CD4-positive, alpha-beta T cell treated with Interferon alpha-2 for 1 hour (primary cell): ENCODE measurements around the gene PRKCD.

Experiments
- DNase-seq, 2 donors: peaks; one replicate each; pipeline ENCODE4 v3.0.0-alpha.2; 2020 to 2022

PRKCD gene

GRCh38 chr3:53221827-53222182, 60.8 kb downstream of the PRKCD start:
- DNase-seq, result no peak

GRCh38 chr3:53222183-53222901, 61.3 kb downstream of the PRKCD start:
- DNase-seq, result no peak

GRCh38 chr3:53223025-53223424, 62.0 kb downstream of the PRKCD start:
- no peak for DNase-seq

DNA sequence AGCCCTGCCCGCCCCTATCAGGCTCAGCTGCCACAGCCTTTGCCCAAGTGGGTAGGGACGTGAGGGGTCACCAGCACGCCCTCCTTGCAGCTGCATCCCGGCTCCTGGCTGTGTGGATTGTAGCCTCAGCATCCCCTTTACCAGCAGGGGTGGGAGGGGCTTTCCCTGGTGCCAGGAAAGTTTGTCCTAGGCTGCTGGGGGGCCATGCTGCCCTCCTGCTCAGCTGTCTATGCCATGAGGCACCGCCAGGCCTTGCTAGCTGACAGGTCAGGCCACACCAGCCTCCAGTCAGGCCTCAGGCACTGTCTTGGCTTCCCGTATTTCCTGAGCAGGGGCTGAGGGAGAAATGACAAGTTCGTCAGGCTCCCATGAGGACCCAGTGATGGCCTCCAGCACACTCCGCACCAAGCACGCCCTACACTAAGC, 62.5 kb downstream of the PRKCD start:
- no peak for DNase-seq

DNA sequence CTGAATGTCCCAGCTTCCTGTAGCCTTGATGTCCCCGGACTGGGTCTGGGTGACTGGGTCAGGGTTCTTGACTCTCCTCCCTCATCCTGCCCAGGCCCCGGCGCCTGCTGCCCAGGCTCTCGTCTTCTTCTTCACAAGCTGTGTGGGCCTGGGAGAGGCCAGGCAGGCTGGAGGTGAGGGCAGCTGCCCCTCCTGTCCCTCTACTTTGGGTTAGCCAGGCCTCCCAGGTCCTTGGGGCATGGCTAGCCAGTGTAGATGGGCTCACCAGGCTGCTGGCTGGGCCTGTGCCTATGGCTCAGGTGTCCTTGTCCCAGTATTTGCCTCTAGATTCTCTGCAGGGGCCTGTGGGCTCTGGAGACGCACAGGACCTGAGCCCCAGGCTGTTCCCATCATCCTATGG, 63.0 kb downstream of the PRKCD start:
- no peak for DNase-seq

DNA sequence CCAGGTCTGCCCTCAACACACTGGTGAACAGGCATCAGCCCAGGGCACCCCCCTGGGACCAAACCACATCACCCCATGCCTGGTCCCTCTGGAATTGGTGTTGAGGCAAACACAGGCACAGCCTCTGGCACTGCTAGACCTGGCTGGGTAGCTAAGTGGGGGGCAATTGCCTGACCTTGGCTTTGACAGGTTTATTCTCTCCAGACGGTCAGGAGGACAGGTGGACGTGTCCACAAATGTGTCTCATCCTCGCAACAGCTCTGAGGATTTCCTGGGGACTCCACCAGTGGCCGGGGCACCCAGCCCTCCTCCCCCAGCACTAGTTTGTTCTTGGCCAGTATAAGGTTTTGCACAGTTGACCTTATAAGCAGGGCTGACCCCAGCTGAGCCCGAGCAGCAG, 63.5 kb downstream of the PRKCD start:
- DNase-seq, result no peak

- no peak for DNase-seq
These were observed 64.2 kb downstream of the PRKCD start for GRCh38 chr3:53225181-53225580.

DNA sequence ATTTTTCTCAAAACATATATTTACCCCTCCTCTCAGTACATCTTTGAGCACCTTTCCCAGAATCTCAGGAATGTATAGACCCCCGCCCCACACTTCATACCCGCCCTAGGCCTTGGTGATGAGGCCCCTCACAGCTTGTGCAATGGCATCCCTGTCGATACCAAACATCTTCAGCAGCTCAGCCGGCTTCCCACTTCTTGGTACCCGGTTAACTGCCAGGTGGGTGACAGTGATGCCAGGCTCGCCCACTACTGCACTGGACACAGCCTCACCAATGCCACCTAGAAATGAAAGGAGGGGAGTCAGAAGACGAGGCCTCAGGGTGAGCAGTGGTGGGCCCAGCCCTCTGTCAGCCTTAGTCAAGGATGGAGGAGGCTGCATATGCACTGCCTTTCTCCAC, 64.6 kb downstream of the PRKCD start:
- DNase-seq, result no peak

GRCh38 chr3:53226142-53226840, 65.3 kb downstream of the PRKCD start:
- DNase-seq, result no peak

- DNase-seq, result no peak
These were observed 65.9 kb downstream of the PRKCD start for GRCh38 chr3:53226841-53227407.

DNA sequence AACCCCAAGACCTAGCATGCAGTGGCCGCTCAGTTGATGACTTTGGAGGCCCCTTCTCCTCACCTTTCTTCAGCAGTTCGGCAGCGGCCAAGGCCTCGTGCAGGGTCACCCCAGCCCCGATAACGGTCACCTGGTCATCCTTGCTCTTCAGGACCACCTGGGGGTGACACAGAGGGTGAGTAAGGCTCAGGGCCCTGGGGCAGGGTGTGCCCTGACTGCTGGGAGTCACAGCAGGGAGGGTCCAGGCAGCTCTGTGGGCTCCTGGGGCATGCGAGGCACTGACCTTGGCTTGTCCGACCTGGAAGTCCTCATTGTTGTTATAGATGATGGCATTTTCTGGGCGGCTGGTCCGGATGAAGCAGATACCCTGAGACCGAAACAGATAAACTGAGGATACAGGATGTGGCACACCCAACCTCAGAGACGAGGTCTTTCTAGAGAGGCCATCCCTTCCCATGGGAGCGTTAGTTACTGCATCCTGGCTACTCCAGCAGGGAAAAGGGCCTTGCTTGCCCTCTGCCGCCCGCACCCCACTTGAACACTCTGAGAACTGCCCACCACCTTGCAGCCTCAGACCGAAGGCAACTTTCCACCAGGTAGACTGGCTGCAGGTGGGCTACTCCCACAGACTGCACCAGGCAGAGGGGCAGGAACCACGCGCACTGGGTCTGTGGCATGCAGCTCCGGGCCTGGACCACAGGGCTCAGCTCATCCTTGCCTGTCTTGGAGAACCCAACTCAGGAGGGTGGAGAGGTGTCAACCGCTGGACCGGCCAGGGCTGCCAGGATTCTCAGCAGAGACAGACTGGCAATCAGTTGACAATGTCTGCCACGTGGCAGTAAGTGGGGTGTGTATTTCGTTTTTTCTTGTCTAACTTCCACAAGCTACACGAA, 67.2 kb downstream of the PRKCD start:
- DNase-seq, result no peak

GRCh38 chr3:53229171-53229570, 68.2 kb downstream of the PRKCD start:
- DNase-seq, result no peak

- no peak for DNase-seq
These were observed 68.6 kb downstream of the PRKCD start for GRCh38 chr3:53229606-53230005.

GRCh38 chr3:53230041-53230621, 69.1 kb downstream of the PRKCD start:
- DNase-seq, result no peak

- DNase-seq, result no peak
These were observed 69.8 kb downstream of the PRKCD start for GRCh38 chr3:53230789-53231188.

DNA sequence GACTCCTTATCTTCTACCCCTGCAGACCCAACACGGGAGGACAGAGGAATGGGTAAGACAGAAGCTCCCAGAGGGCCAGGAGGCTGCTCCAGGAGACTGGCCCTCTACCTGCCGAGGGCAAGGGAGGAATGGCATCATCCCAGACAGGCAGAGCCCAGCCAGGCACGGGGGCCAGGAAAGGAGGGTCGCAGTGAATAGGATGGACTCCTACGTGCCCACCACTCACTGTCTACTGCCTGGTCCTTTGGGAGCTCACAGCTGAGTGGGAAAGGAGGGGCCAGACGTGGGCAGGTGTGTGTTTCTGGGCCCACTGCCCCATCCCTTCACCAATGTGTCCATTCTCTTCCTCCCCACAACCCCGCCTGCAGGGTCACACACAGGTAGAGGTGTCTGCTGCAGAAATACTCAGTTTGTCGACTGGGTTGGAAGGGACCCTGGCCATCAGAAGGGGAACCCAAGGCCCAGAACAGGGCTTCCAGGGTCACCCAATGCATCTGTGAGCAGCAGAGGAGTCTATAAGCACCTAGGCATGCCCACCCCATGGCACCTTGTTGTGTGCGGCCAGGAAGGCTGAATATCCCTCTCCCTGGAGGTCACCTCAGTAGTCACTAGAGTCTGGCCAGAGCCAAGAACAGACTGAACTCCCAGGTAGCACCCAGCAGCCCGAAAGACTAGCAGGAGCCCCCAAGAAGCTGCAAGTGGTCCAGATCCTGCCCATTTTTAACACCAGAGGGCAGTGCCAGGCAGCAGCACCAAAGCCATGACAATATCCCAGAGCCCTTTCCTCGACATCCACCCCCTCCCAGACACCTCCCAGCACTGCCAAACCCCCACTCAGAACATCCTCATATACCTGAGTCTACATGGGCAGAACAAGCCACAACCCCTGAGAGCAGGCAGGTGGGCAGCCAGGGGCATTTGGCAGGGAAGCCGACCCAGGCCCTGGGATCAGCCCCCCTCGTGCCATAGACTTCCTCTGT, 70.8 kb downstream of the PRKCD start:
- DNase-seq, result no peak

- no peak for DNase-seq
These were observed 71.8 kb downstream of the PRKCD start for GRCh38 chr3:53232641-53233377.

GRCh38 chr3:53234130-53234840, 73.3 kb downstream of the PRKCD start:
- DNase-seq, result no peak

DNA sequence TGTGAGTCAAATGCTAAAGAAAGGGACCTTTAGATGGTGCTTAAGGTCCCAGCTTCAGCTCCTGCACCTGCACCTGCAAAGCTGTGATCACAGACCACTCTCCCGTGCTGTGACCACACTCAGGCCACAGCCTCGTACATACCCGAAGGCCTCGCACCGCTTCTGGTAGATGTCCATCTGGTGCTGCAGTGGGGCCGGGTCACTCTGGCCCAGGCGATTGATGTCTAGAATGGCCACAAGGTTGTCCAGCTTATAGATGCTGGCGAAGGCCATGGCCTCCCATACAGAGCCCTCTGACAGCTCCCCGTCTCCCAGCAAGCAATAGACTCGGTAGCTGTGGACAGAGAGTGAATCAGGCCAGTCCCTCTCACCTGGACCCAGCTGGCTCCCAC, 73.8 kb downstream of the PRKCD start:
- DNase-seq, result no peak

GRCh38 chr3:53235545-53235944, 74.5 kb downstream of the PRKCD start:
- DNase-seq, result no peak
